H1 (cell line): ENCODE data around the gene USP36. TPM values are rescaled to one million over a fixed set of nuclear protein-coding genes. Genes with fewer than 3 reads are reported as not detected.

Source experiments
- CTCF ChIA-PET: fragments of 300-600 bp; sonication (Branson Sonifier 250); formaldehyde crosslinking; loops from one replicate; lab custom pipeline; 2021; ENCODE audit not compliant: partially characterized antibody; lab: Charles Lee
- POLR2A ChIA-PET: fragments of 300-600 bp; sonication (Branson Sonifier 250); formaldehyde crosslinking; loops from one replicate; lab custom pipeline; 2021; ENCODE audit warnings: inconsistent platforms; ENCODE audit not compliant: partially characterized antibody; lab: Charles Lee
- DNase-seq, 2 experiments: peaks; one replicate each; pipeline versions ENCODE4 v3.0.0 to v3.0.0-alpha.2; 2010 to 2022; ENCODE audit warnings: low spot score in 2 of 2, low read depth in 1 of 2, mixed read lengths in 1 of 2
- FAIRE-seq: peaks from 2 replicates; lab custom pipeline; 2011; peaks lifted over from hg19 to GRCh38; lab: Jason Lieb, UNC
- H2AFZ ChIP-seq: 2 replicates; pipeline ENCODE4 v1.8.1; 2012; ENCODE audit warnings: low read length, inconsistent platforms
- H2AK5ac ChIP-seq: 2 replicates; pipeline ENCODE4 v1.6.1; 2013; ENCODE audit warnings: low read depth, low read length
- H2BK120ac ChIP-seq: replicated peaks from 2 replicates; pipeline ENCODE3; 2013; ENCODE audit warnings: low read depth, low read length, inconsistent platforms
- H2BK12ac ChIP-seq: 2 replicates; pipeline ENCODE4 v1.6.1; 2013; ENCODE audit warnings: low read depth, low read length
- H2BK15ac ChIP-seq: 2 replicates; pipeline ENCODE4 v1.6.1; 2013; ENCODE audit warnings: low read length
- H2BK20ac ChIP-seq: 2 replicates; pipeline ENCODE4 v1.6.1; 2013; ENCODE audit warnings: low read length
- H2BK5ac ChIP-seq: 2 replicates; pipeline ENCODE4 v1.6.1; 2013; ENCODE audit warnings: low read depth, low read length
- H3K14ac ChIP-seq: 2 replicates; pipeline ENCODE4 v1.6.1; 2013; ENCODE audit warnings: inconsistent platforms; ENCODE audit not compliant: insufficient read length
- H3K18ac ChIP-seq: 2 replicates; pipeline ENCODE4 v1.6.1; 2013; ENCODE audit warnings: low read length; ENCODE audit errors: extremely low read depth
- H3K23ac ChIP-seq: 2 replicates; pipeline ENCODE4 v1.6.1; 2013; ENCODE audit warnings: inconsistent platforms; ENCODE audit not compliant: insufficient read length
- H3K23me2 ChIP-seq: 2 replicates; pipeline ENCODE4 v1.6.1; 2013; ENCODE audit warnings: low read depth, low read length
- H3K27ac ChIP-seq: 2 replicates; pipeline ENCODE4 v1.6.1; 2011; ENCODE audit warnings: low read depth, low read length, inconsistent platforms
- H3K27me3 ChIP-seq, 4 experiments: replicated peaks in 1 of 4; 1 replicate in 1 of 4; 2 replicates in 3 of 4; pipeline versions ENCODE4 v1.6.1 to v1.8.1; 2011 to 2013; ENCODE audit warnings: low read length in 3 of 4, mild to moderate bottlenecking in 3 of 4, inconsistent platforms in 2 of 4, mixed read lengths in 2 of 4, moderate library complexity in 1 of 4; ENCODE audit not compliant: control insufficient read depth in 3 of 4, insufficient read depth in 3 of 4; ENCODE audit errors: extremely low read depth in 1 of 4
- H3K36me3 ChIP-seq, 4 experiments: 2 replicates each; pipeline versions ENCODE4 v1.6.1 to v1.8.1; 2011 to 2013; ENCODE audit warnings: mild to moderate bottlenecking in 4 of 4, low read length in 3 of 4, moderate library complexity in 2 of 4, control low read depth in 1 of 4, inconsistent platforms in 1 of 4; ENCODE audit not compliant: insufficient read depth in 4 of 4, control insufficient read depth in 2 of 4
- H3K4ac ChIP-seq: replicated peaks from 2 replicates; pipeline ENCODE3; 2013; ENCODE audit warnings: low read length, low read depth, mixed read lengths, inconsistent platforms; ENCODE audit not compliant: insufficient read length
- H3K4me1 ChIP-seq, 4 experiments: replicated peaks in 1 of 4; 1 replicate in 1 of 4; 2 replicates in 3 of 4; pipeline versions ENCODE4 v1.6.1 to v1.8.1; 2011 to 2013; ENCODE audit warnings: low read length in 3 of 4, inconsistent platforms in 2 of 4, mixed read lengths in 1 of 4; ENCODE audit not compliant: insufficient read depth in 4 of 4, control insufficient read depth in 3 of 4
- H3K4me2 ChIP-seq, 2 experiments: 2 replicates each; pipeline versions ENCODE4 v1.6.1 to v1.8.1; 2011 to 2013; ENCODE audit warnings: low read depth in 2 of 2, low read length in 2 of 2, control low read depth in 1 of 2, inconsistent platforms in 1 of 2, mild to moderate bottlenecking in 1 of 2; ENCODE audit not compliant: insufficient read depth in 1 of 2
- H3K4me3 ChIP-seq, 4 experiments: fragments of 200-600, 300-600 bp in 1 of 4; sonication (generic), shearing (Covaris generic), sonication (Bioruptor Twin) in 1 of 4; 2 replicates each; pipeline versions ENCODE4 v1.5.1 to v1.8.1; 2011 to 2016; ENCODE audit warnings: low read length in 4 of 4, low read depth in 3 of 4, control low read depth in 2 of 4, inconsistent platforms in 2 of 4, mild to moderate bottlenecking in 2 of 4, mixed read lengths in 1 of 4, moderate library complexity in 1 of 4; ENCODE audit not compliant: insufficient read depth in 2 of 4; ENCODE audit errors: extremely low read depth in 1 of 4
- H3K56ac ChIP-seq: replicated peaks from 2 replicates; pipeline ENCODE3; 2013; ENCODE audit warnings: low read depth, mild to moderate bottlenecking, mixed read lengths, low read length, inconsistent platforms; ENCODE audit not compliant: insufficient read length
- H3K79me1 ChIP-seq: 2 replicates; pipeline ENCODE4 v1.6.1; 2013; ENCODE audit warnings: low read depth, low read length, control low read depth
- H3K79me2 ChIP-seq, 2 experiments: 2 replicates each; pipeline versions ENCODE4 v1.6.1 to v1.8.1; 2012 to 2013; ENCODE audit warnings: low read length in 2 of 2, mild to moderate bottlenecking in 2 of 2, inconsistent platforms in 1 of 2; ENCODE audit not compliant: insufficient read depth in 2 of 2, control insufficient read depth in 1 of 2
- H3K9ac ChIP-seq, 4 experiments: replicated peaks in 1 of 4; 1 replicate in 1 of 4; 2 replicates in 3 of 4; pipeline versions ENCODE4 v1.6.1 to v1.8.1; 2011 to 2013; ENCODE audit warnings: low read depth in 3 of 4, low read length in 3 of 4, control low read depth in 2 of 4, mild to moderate bottlenecking in 2 of 4, moderate library complexity in 2 of 4, inconsistent platforms in 1 of 4; ENCODE audit errors: extremely low read depth in 1 of 4
- H3K9me3 ChIP-seq, 2 experiments: 2 replicates each; pipeline versions ENCODE4 v1.6.1 to v1.8.1; 2012 to 2013; ENCODE audit warnings: mild to moderate bottlenecking in 2 of 2, moderate library complexity in 2 of 2, control low read depth in 1 of 2, inconsistent platforms in 1 of 2, low read depth in 1 of 2, low read length in 1 of 2, mixed read lengths in 1 of 2; ENCODE audit not compliant: insufficient read depth in 2 of 2
- H4K20me1 ChIP-seq, 2 experiments: replicated peaks in 1 of 2; 2 replicates each; pipeline versions ENCODE3 to v1.8.1; 2011 to 2013; ENCODE audit warnings: inconsistent platforms in 2 of 2, low read length in 2 of 2, mild to moderate bottlenecking in 1 of 2; ENCODE audit not compliant: insufficient read depth in 2 of 2, control insufficient read depth in 1 of 2
- H4K5ac ChIP-seq: 2 replicates; pipeline ENCODE4 v1.6.1; 2013; ENCODE audit warnings: low read length, low read depth, mixed read lengths, inconsistent platforms; ENCODE audit not compliant: insufficient read length
- H4K8ac ChIP-seq: 2 replicates; pipeline ENCODE4 v1.8.0; 2013; ENCODE audit warnings: mild to moderate bottlenecking, moderate library complexity, low read length, inconsistent platforms; ENCODE audit not compliant: insufficient read depth; ENCODE audit errors: extremely low read depth
- H4K91ac ChIP-seq: replicated peaks from 2 replicates; pipeline ENCODE3; 2013; ENCODE audit warnings: low read length, mixed read lengths, inconsistent platforms; ENCODE audit not compliant: insufficient read length
- CBX8 ChIP-seq: fragments of 300-800, 300-1000 bp; sonication (generic); IDR thresholded peaks from 2 replicates; pipeline ENCODE4 v1.7.1; 2016; ENCODE audit warnings: low read depth, low read length, borderline replicate concordance
- CEBPB ChIP-seq: IDR thresholded peaks from 2 replicates; pipeline ENCODE4 v1.6.1; 2012; ENCODE audit warnings: low read depth, low read length
- CREB1 ChIP-seq: IDR thresholded peaks from 2 replicates; pipeline ENCODE4 v1.6.1; 2012; ENCODE audit warnings: inconsistent platforms
- EZH2 ChIP-seq: fragments of 200-600 bp; sonication (generic); IDR thresholded peaks from 2 replicates; pipeline ENCODE4 v1.7.1; 2012; ENCODE audit warnings: low read depth, mild to moderate bottlenecking, moderate library complexity, low read length, inconsistent platforms; ENCODE audit not compliant: severe bottlenecking
- JUND ChIP-seq: IDR thresholded peaks from 2 replicates; pipeline ENCODE4 v1.6.1; 2011; ENCODE audit warnings: mild to moderate bottlenecking, improper control_type of control experiment, low read length
- NANOG ChIP-seq: IDR thresholded peaks from 2 replicates; pipeline ENCODE4 v1.6.1; 2011; ENCODE audit warnings: low read length, low read depth, mild to moderate bottlenecking, inconsistent platforms; ENCODE audit not compliant: insufficient read depth, poor library complexity, severe bottlenecking
- NRF1 ChIP-seq: IDR thresholded peaks from 2 replicates; pipeline ENCODE4 v1.6.1; 2011; ENCODE audit warnings: mild to moderate bottlenecking, low read depth, low read length, improper control_type of control experiment
- POLR2AphosphoS5 ChIP-seq: IDR thresholded peaks from 2 replicates; pipeline ENCODE4 v1.6.1; 2011; ENCODE audit warnings: low read depth, low read length
- RXRA ChIP-seq: IDR thresholded peaks from 2 replicates; pipeline ENCODE4 v1.6.1; 2011; ENCODE audit warnings: low read depth, mild to moderate bottlenecking, low read length, moderate library complexity; ENCODE audit not compliant: insufficient read depth
- SAP30 ChIP-seq: fragments of 300-600 bp; sonication (generic); IDR thresholded peaks from 2 replicates; pipeline ENCODE4 v1.7.1; 2012; ENCODE audit warnings: low read length, moderate library complexity, mild to moderate bottlenecking, inconsistent platforms; ENCODE audit not compliant: insufficient read depth, insufficient replicate concordance
- SP2 ChIP-seq: IDR thresholded peaks from 2 replicates; pipeline ENCODE4 v1.6.1; 2012; ENCODE audit warnings: mild to moderate bottlenecking, low read length, inconsistent platforms
- SP4 ChIP-seq: IDR thresholded peaks from 2 replicates; pipeline ENCODE4 v1.6.1; 2012; ENCODE audit warnings: low read length, inconsistent platforms
- SRF ChIP-seq: IDR thresholded peaks from 2 replicates; pipeline ENCODE4 v1.6.1; 2011; ENCODE audit warnings: mild to moderate bottlenecking, low read depth, low read length, moderate library complexity
- TCF12 ChIP-seq: IDR thresholded peaks from 2 replicates; pipeline ENCODE4 v1.6.1; 2011; ENCODE audit warnings: low read depth, mild to moderate bottlenecking, low read length
- WGBS, 2 experiments: shearing (Covaris generic) in 1 of 2; methylation state at CpG; one replicate each; pipeline versions ENCODE4 v1.1.6 to v1.1.7; 2013 to 2015; ENCODE audit warnings: low lambda C conversion rate in 2 of 2, mixed read lengths in 2 of 2, inconsistent platforms in 1 of 2, low coverage in 1 of 2, missing lambda C conversion rate in 1 of 2; ENCODE audit not compliant: insufficient replicate concordance in 2 of 2, insufficient coverage in 1 of 2, insufficient read length in 1 of 2; ENCODE audit errors: extremely low coverage in 1 of 2, missing lambda C conversion rate in 1 of 2; 5-methylcytosine and 5-hydroxymethylcytosine counted together
- polyA plus RNA-seq, 7 experiments: library from polyadenylated mRNA; depleted of rRNA in 3 of 7; stranded (reverse) in 5 of 7; unstranded in 2 of 7; fragments of >200 nt in 5 of 7; fragments of 200-250 nt in 2 of 7; gene quantifications; 1 replicate in 5 of 7; 2 replicates in 1 of 7; 4 replicates in 1 of 7; pipeline versions ENCODE4 v1.2.1 to v1.2.3, GENCODE V29; 2011 to 2013; ENCODE audit warnings: missing spikeins in 2 of 7, mixed read lengths in 2 of 7
- total RNA-seq: library from RNA; stranded (reverse); fragmentation: NEBNext Ultra II Directional; extraction: Animal tissue kit (Norgen Biotek cat#: 25700); gene quantifications from 2 replicates; pipeline ENCODE4 v1.2.1, GENCODE V29; 2021

USP36 gene
- total and polyA plus RNA-seq, 2 of the 8 experiments (the other 6 are each of a cell fraction or from before 2014, with no cell fraction given): 40.7 to 67.7 TPM

GRCh38 chr17:78826421-78826820 is 14.2 kb downstream of the USP36 start:
- DNase-seq (no peak), FAIRE-seq (no peak)
- ChIA-PET CTCF (interaction anchor here (0.8 to 2.9 kb wide), 3 partner anchors 15 to 33 kb away, joined by 3 to 10 read pairs (median 5); partner anchors contain the start of gene USP36), POLR2A (no interaction called here)
- Histone ChIP-seq H3K9me3 (no peaks in the 10 kb centered on the region), H3K14ac (no peak overlapping the region), H4K91ac (no peak overlapping the region), H2BK120ac (no peak overlapping the region), H3K79me1 (peaks cover 7% of the 10 kb centered on the region), H3K4me1 (no peaks in the 10 kb centered on the region), H4K8ac (no peak overlapping the region), H4K5ac (no peak overlapping the region), H3K9ac (no peak overlapping the region), H3K27me3 (no peaks in the 10 kb centered on the region), H3K36me3 (peaks cover 35 to 67% (median 63%) of the 10 kb centered on the region in 4 experiments), H3K23me2 (no peaks in the 10 kb centered on the region), H3K4ac (no peak overlapping the region), H2BK5ac (no peak overlapping the region), H2BK20ac (no peak overlapping the region), H3K18ac (no peak overlapping the region), H3K27ac (no peak overlapping the region), H2AFZ (no peak overlapping the region), H3K79me2 (peaks cover 0 to 18% of the 10 kb centered on the region in 2 experiments; a peak in 2 of 4 replicates), H3K4me2 (no peak overlapping the region), H3K23ac (no peak overlapping the region), H2AK5ac (no peak overlapping the region), H3K56ac (no peak overlapping the region), H2BK15ac (no peak overlapping the region), H2BK12ac (no peak overlapping the region), H4K20me1 (peaks cover 9 to 15% of the 10 kb centered on the region in 2 experiments), H3K4me3 (no peak overlapping the region)
- 96% methylated on average over 5 of the region's 5 CpGs; no CpG with 5 or more reads in 1 of the 2 experiments for WGBS, 2 experiments
- TF ChIP-seq CEBPB (no peak), POLR2AphosphoS5 (no peak), NRF1 (no peak), SAP30 (no peak), JUND (no peak), TCF12 (no peak), CREB1 (no peak), NANOG (no peak), SP4 (no peak), SP2 (no peak), CBX8 (no peak), SRF (no peak), RXRA (no peak), EZH2 (no peak)
